Colonic mucosa (tissue), 4 donors: ENCODE results near the gene SCIN. TPM values are rescaled to one million over a fixed set of nuclear protein-coding genes. Genes with fewer than 3 reads are reported as not detected.
"Not testable (repeated sequence)": the region's sequence is repeated elsewhere in the genome, so short reads cannot be mapped to it uniquely, and the experiment has no call there.

Experiments used
- DNase-seq: peaks from one replicate; pipeline ENCODE4 v3.0.0-alpha.2; 2020
- H3K27ac ChIP-seq: fragments of 200-600 bp; one replicate; pipeline ENCODE4 v1.8.0; 2021
- H3K27me3 ChIP-seq: fragments of 200-600 bp; one replicate; pipeline ENCODE4 v1.8.0; 2021
- H3K36me3 ChIP-seq: fragments of 200-600 bp; one replicate; pipeline ENCODE4 v1.8.0; 2021
- H3K4me1 ChIP-seq: fragments of 200-600 bp; one replicate; pipeline ENCODE4 v1.8.0; 2021; ENCODE audit warnings: mild to moderate bottlenecking
- H3K4me3 ChIP-seq: fragments of 200-600 bp; one replicate; pipeline ENCODE4 v1.8.0; 2021
- H3K9ac ChIP-seq, 2 donors: one replicate each; pipeline ENCODE4 v1.7.0; 2013; ENCODE audit warnings: control low read depth in 2 of 2, low read depth in 2 of 2, low read length in 2 of 2
- H3K9me3 ChIP-seq: fragments of 200-600 bp; one replicate; pipeline ENCODE4 v1.8.0; 2021
- intact Hi-C: fragments of 100-400 bp; cut with DNase I; formaldehyde crosslinking; loops from one replicate; pipeline ENCODE4 v1.14.1; 2022
- total RNA-seq, 2 donors: library from RNA; stranded (reverse); fragmentation: NEBNext Ultra II Directional in 1 of 2; extraction: Animal tissue kit (Norgen Biotek cat#: 25700) in 1 of 2; gene quantifications; one replicate each; pipeline ENCODE4 v1.2.1, GENCODE V29; 2021
- TF ChIP-seq, protein P1 (sequence below): fragments of 200-600 bp; IDR thresholded peaks from one replicate; pipeline ENCODE4 v1.8.0; 2022; ENCODE audit warnings: antibody characterized with exemption, mild to moderate bottlenecking
- donor health status: healthy.
- donor health status: DM: no; HTN: no; CAD: no.
- donor health status: DM: no; HTN: no; CAD: no.

The SCIN gene
- total RNA-seq, 2 donors from 2014 or later: 20.8 to 57.4 TPM

GRCh38 chr7:12655161-12655560 is 84.6 kb downstream of the SCIN start:
- no peaks in the 10 kb centered on the region for H3K9me3 ChIP-seq
- intact Hi-C loops: no loop called here
- H3K9ac ChIP-seq: no peak overlapping the region
- H3K36me3 ChIP-seq: no peaks in the 10 kb centered on the region
- TF ChIP-seq, protein P1, sequence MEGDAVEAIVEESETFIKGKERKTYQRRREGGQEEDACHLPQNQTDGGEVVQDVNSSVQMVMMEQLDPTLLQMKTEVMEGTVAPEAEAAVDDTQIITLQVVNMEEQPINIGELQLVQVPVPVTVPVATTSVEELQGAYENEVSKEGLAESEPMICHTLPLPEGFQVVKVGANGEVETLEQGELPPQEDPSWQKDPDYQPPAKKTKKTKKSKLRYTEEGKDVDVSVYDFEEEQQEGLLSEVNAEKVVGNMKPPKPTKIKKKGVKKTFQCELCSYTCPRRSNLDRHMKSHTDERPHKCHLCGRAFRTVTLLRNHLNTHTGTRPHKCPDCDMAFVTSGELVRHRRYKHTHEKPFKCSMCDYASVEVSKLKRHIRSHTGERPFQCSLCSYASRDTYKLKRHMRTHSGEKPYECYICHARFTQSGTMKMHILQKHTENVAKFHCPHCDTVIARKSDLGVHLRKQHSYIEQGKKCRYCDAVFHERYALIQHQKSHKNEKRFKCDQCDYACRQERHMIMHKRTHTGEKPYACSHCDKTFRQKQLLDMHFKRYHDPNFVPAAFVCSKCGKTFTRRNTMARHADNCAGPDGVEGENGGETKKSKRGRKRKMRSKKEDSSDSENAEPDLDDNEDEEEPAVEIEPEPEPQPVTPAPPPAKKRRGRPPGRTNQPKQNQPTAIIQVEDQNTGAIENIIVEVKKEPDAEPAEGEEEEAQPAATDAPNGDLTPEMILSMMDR: no peak
- H3K27ac ChIP-seq: no peak overlapping the region
- no peaks in the 10 kb centered on the region for H3K4me1 ChIP-seq
- DNase-seq: no peak
- H3K4me3 ChIP-seq: no peak overlapping the region
- no peaks in the 10 kb centered on the region for H3K27me3 ChIP-seq

GRCh38 chr7:12660423-12660822 is 89.9 kb downstream of the SCIN start:
- H3K27me3 ChIP-seq, H3K4me3 ChIP-seq, H3K27ac ChIP-seq, H3K36me3 ChIP-seq, intact Hi-C loops, DNase-seq, H3K4me1 ChIP-seq, H3K9ac ChIP-seq, H3K9me3 ChIP-seq: not testable (repeated sequence)

DNA sequence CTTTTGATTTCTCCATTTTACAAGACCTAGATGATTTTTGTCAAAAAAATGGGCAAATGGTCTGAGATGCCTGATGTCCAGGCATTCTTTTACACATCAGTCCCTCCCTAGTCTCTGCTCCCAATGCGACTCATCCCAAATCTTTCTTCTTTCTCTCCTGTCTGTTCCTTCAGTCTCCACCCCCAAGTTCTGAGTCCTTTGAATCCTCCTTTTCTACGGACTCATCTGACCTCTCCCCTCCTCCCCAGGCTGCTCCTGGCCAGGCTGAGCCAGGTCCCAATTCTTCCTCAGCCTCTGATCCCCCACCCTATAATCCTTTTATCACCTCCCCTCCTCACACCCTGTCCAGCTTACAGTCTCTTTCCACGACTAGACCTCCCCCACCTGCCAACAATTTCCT is 90.5 kb downstream of the SCIN start:
- H3K4me3 ChIP-seq, intact Hi-C loops, H3K9me3 ChIP-seq, DNase-seq, H3K36me3 ChIP-seq, H3K27me3 ChIP-seq, H3K4me1 ChIP-seq, H3K9ac ChIP-seq, H3K27ac ChIP-seq: not testable (repeated sequence)

DNA sequence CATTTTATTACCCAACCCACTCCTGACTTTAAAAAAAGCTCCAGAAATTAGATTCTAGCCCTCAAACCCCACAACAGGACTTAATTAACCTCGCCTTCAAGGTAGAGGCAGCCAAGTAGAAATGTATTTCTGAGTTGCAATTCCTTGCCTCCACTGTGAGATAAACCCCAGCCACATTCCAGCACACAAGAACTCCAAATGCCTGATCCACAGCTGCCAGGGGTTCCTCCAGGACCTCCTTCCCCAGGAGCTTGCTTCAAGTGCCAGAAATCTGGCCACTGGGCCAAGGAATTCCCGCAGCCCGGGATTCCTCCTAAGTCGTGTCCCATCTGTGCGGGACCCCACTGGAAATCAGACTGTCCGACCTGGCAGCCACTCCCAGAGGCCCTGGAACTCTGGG is 91.1 kb downstream of the SCIN start:
- H3K9ac ChIP-seq: no peak overlapping the region

DNA sequence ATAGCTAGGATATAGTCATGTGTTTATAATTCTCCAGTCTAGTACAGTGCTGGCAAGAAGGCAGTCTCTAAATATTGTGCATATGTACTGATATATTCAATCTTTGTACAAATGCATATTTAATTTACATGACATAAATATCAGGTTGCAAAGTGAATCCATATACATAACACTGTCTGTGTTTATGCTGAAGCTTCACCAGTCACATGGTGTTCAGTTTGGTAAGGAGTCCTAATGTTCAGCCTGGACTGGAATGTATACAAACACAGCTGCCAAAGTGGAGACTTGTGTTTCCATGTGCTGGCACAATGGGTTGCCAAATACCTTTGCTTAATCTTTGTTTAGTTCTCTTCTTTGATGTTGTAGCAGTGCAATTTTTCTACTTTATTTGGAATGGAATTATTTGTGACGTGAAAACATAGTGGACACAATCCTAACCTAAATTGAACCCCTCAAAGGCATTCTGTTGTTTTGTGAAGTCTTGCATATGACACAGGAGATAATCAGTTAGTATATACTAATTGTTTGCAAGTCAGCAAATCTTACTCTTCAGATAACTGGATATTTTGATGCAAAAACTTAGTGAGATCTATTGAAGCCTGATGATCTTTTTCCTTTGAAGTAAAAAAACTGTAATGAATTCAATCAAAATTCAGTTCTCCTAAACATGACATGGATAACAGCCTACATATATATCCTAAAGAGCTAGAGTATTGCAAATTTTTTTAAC is 99.6 kb downstream of the SCIN start:
- Histone ChIP-seq H3K9ac (no peak overlapping the region), H3K4me3 (no peak overlapping the region), H3K27me3 (no peaks in the 10 kb centered on the region), H3K9me3 (no peaks in the 10 kb centered on the region), H3K27ac (no peak overlapping the region), H3K4me1 (no peaks in the 10 kb centered on the region), H3K36me3 (no peaks in the 10 kb centered on the region)
- TF ChIP-seq, protein P1: no peak
- intact Hi-C loops: no loop called here
- no peak for DNase-seq

More for the DNA sequence above, 91.1 kb downstream of the SCIN start:
- Histone ChIP-seq H3K4me1 (no peaks in the 10 kb centered on the region), H3K9me3 (no peaks in the 10 kb centered on the region), H3K27ac (no peak overlapping the region), H3K4me3 (no peak overlapping the region), H3K27me3 (no peaks in the 10 kb centered on the region), H3K36me3 (no peaks in the 10 kb centered on the region)
- intact Hi-C loops: no loop called here
- DNase-seq: no peak
- TF ChIP-seq, protein P1: no peak

DNA sequence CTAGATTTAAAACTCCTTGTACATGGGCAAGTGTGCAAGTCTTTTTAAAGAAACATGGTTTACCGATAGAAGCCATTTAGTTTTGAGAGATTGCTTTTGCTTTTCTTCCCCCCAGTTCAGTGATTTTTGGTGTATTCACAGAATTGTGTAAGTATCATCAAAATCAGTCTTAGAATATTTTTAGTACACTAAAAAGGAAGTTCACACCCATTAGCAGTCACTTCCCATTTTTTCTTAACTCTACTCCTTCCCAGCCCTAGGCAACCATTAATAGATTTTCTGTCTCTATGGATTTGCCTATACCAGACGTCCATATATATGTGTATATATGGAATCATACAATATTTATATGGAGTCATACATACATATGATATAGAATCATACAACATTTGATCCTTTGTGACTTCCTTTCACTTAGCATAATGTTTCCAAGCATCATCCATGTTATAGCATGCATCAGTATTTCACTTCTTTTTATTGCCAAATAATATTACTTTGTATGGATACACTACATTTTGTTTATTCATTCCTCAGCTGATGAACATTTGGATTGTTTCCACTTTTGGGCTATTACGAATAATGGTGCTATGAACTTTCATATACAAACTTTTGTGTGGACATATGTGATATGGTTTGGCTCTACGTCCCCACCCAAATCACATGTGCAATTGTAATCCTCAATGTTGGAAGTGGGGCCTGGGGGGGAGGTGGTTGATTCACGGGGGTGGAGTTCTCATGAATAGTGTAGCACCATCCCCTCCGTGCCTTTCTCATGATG is 100.4 kb downstream of the SCIN start:
- no peaks in the 10 kb centered on the region for H3K4me1 ChIP-seq
- H3K27me3 ChIP-seq: no peaks in the 10 kb centered on the region
- no peak overlapping the region for H3K27ac ChIP-seq
- TF ChIP-seq, protein P1: no peak
- DNase-seq: no peak
- no peaks in the 10 kb centered on the region for H3K9me3 ChIP-seq
- intact Hi-C loops: no loop called here
- H3K4me3 ChIP-seq: no peak overlapping the region
- no peak overlapping the region for H3K9ac ChIP-seq
- no peaks in the 10 kb centered on the region for H3K36me3 ChIP-seq

DNA sequence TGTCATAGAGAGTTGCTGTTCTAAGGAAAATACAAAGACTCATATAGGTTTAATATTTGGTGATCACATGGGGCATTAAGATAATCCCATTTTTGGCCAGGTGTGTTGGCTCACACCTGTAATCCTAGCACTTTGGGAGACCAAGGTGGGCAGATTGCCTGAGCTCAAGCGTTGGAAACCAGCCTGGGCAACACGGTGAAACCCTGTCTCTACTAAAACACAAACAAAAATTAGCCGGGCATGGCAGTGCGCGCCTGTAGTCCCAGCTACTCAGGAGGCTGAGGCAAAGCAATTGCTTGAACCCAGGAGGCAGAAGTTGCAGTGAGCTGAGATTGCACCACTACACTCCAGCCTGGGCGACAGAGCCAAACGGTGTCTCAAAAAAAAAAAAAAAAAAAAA is 102.9 kb downstream of the SCIN start:
- H3K9me3 ChIP-seq, intact Hi-C loops, DNase-seq, H3K4me1 ChIP-seq, H3K9ac ChIP-seq, H3K4me3 ChIP-seq, H3K27ac ChIP-seq, H3K27me3 ChIP-seq, H3K36me3 ChIP-seq: not testable (repeated sequence)
